SU-DHL-6 (cell line): ENCODE results near the gene SMIM38.

Experiments
- H2AFZ ChIP-seq: fragments of 200-600 bp; sonication (generic); 2 replicates; pipeline ENCODE4 v1.6.1; 2014; ENCODE audit warnings: low read depth, mild to moderate bottlenecking, moderate library complexity, mixed read lengths, antibody characterized with exemption, low read length; ENCODE audit not compliant: severe bottlenecking
- H3F3A ChIP-seq: fragments of 200-600 bp; shearing (Covaris generic); 2 replicates; pipeline ENCODE4 v1.6.0; 2016; ENCODE audit warnings: antibody characterized with exemption, mild to moderate bottlenecking; ENCODE audit not compliant: insufficient read depth
- H3K27ac ChIP-seq: fragments of 200-600 bp; sonication (generic); 2 replicates; pipeline ENCODE4 v1.5.1; 2016; ENCODE audit warnings: low read depth, mild to moderate bottlenecking, low read length, moderate library complexity, mixed read lengths
- H3K27me3 ChIP-seq: fragments of 200-600 bp; sonication (generic), shearing (Covaris generic); 2 replicates; pipeline ENCODE4 v1.6.0; 2014; ENCODE audit warnings: mild to moderate bottlenecking, low read length
- H3K36me3 ChIP-seq: fragments of 200-600 bp; sonication (generic); 2 replicates; pipeline ENCODE4 v1.6.1; 2014; ENCODE audit warnings: mild to moderate bottlenecking, low read length, mixed read lengths
- H3K4me2 ChIP-seq: fragments of 300-600, 200-600 bp; shearing (Covaris generic), sonication (generic); 2 replicates; pipeline ENCODE4 v1.6.0; 2014; ENCODE audit warnings: low read length, low read depth, mild to moderate bottlenecking; ENCODE audit not compliant: poor library complexity, severe bottlenecking
- H3K4me3 ChIP-seq: fragments of 200-600 bp; sonication (generic); 2 replicates; pipeline ENCODE4 v1.5.1; 2014; ENCODE audit warnings: antibody characterized with exemption, low read length, mild to moderate bottlenecking, mixed read lengths; ENCODE audit not compliant: insufficient read depth, poor library complexity, severe bottlenecking
- H3K79me2 ChIP-seq: fragments of 200-600 bp; sonication (generic); 2 replicates; pipeline ENCODE4 v1.6.1; 2014; ENCODE audit warnings: mild to moderate bottlenecking, low read length, moderate library complexity; ENCODE audit not compliant: insufficient read depth
- H3K9ac ChIP-seq: fragments of 200-600 bp; sonication (generic); 2 replicates; pipeline ENCODE4 v1.7.0; 2014; ENCODE audit warnings: mild to moderate bottlenecking, low read length
- H3K9me2 ChIP-seq: fragments of 200-600 bp; sonication (generic); replicated peaks from 2 replicates; pipeline ENCODE4 v1.6.1; 2014; ENCODE audit warnings: low read length; ENCODE audit not compliant: insufficient read depth
- H3K9me3 ChIP-seq: fragments of 200-600 bp; sonication (generic); 2 replicates; pipeline ENCODE4 v1.6.1; 2014; ENCODE audit warnings: low read length, mixed read lengths; ENCODE audit not compliant: insufficient read depth
- H4K20me1 ChIP-seq: fragments of 200-600 bp; sonication (generic); 2 replicates; pipeline ENCODE4 v1.6.1; 2014; ENCODE audit warnings: low read depth, mild to moderate bottlenecking, antibody characterized with exemption, low read length, moderate library complexity, mixed read lengths
- EZH2phosphoT487 ChIP-seq: fragments of 200-600 bp; sonication (generic), shearing (Covaris generic); conservative IDR thresholded peaks from 2 replicates; pipeline ENCODE4 v1.6.1; 2018; ENCODE audit warnings: mild to moderate bottlenecking, antibody characterized with exemption, low read length, moderate library complexity, mixed read lengths
- TF ChIP-seq, protein P1 (sequence below): fragments of 200-600 bp; sonication (generic); IDR thresholded peaks from one replicate; pipeline ENCODE4 v1.5.1; 2017; ENCODE audit warnings: antibody characterized with exemption, mild to moderate bottlenecking, low read length, moderate library complexity; ENCODE audit not compliant: insufficient read depth, poor library complexity, severe bottlenecking

The SMIM38 gene

GRCh38 chr11:69203381-69203780 is 47.6 kb downstream of the SMIM38 start:
- Histone ChIP-seq H3F3A (no peaks in the 10 kb centered on the region), H3K36me3 (no peaks in the 10 kb centered on the region), H3K9me2 (no peaks in the 10 kb centered on the region), H4K20me1 (no peaks in the 10 kb centered on the region), H3K9me3 (no peaks in the 10 kb centered on the region), H3K9ac (no peak overlapping the region), H3K27me3 (no peaks in the 10 kb centered on the region), H2AFZ (no peak overlapping the region), H3K27ac (no peak overlapping the region), H3K79me2 (no peaks in the 10 kb centered on the region), H3K4me3 (no peak overlapping the region), H3K4me2 (no peak overlapping the region)
- TF ChIP-seq EZH2phosphoT487: no peak
- TF ChIP-seq, protein P1, sequence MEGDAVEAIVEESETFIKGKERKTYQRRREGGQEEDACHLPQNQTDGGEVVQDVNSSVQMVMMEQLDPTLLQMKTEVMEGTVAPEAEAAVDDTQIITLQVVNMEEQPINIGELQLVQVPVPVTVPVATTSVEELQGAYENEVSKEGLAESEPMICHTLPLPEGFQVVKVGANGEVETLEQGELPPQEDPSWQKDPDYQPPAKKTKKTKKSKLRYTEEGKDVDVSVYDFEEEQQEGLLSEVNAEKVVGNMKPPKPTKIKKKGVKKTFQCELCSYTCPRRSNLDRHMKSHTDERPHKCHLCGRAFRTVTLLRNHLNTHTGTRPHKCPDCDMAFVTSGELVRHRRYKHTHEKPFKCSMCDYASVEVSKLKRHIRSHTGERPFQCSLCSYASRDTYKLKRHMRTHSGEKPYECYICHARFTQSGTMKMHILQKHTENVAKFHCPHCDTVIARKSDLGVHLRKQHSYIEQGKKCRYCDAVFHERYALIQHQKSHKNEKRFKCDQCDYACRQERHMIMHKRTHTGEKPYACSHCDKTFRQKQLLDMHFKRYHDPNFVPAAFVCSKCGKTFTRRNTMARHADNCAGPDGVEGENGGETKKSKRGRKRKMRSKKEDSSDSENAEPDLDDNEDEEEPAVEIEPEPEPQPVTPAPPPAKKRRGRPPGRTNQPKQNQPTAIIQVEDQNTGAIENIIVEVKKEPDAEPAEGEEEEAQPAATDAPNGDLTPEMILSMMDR: no peak

DNA sequence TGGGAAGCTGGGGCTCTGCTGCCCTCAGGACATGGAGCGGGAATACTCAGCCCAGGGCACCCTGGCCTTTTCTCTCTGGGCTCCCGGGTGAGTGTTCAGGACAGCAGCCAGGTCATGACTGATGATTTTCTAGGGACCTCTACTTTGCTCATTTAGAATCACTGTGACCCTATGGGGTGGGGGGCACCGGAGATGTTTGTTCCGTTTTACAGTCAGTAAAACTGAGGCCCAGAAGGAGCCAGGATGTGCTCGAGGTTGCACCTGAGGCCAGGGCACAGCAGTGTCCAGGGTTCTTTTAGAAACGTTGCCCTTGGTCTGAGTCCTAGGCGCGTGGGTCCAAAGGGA is 48.1 kb downstream of the SMIM38 start:
- Histone ChIP-seq H3K36me3 (no peaks in the 10 kb centered on the region), H3K27ac (no peak overlapping the region), H3K9me3 (no peaks in the 10 kb centered on the region), H3F3A (no peaks in the 10 kb centered on the region), H3K79me2 (no peaks in the 10 kb centered on the region), H3K4me2 (no peak overlapping the region), H3K4me3 (no peak overlapping the region), H3K27me3 (no peaks in the 10 kb centered on the region), H4K20me1 (no peaks in the 10 kb centered on the region), H2AFZ (no peak overlapping the region), H3K9ac (no peak overlapping the region), H3K9me2 (no peaks in the 10 kb centered on the region)
- no peak for TF ChIP-seq EZH2phosphoT487
- TF ChIP-seq, protein P1: no peak

DNA sequence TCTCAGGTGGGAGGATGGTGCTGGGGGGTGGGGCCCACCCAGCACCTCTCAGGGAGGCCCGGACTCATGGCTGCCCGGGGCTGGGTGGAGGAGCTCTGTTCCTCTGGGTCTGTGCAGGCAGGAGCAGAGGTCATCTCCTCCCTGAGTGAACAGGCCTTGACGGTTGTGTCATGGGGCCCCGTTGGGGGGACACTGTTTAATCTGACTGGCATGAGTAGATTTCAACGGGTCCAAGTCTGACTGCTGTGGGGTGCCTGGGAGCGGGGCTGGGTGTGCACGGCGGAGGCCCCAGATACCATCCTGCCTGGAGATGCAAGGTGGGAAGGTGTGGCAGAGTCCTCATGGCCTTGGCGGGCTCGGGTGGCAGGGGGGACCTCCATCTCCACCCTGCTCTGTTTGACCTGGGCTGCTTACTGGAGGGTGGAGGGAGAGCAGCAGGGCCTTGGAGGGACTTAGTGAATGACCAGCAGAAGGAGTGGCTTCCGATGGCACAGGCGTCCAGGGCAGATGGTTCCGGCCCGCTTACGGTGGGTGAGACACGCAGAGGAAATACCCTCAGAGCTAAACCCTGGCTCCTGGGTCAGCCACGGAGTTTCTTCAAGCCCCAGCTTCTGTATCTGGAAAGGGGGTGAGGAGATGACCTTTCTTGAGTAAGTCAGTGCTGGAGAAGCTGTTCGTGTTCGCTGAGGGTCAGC is 48.7 kb downstream of the SMIM38 start:
- H3K36me3 ChIP-seq: no peaks in the 10 kb centered on the region
- no peak for TF ChIP-seq EZH2phosphoT487
- TF ChIP-seq, protein P1: no peak
- no peak overlapping the region for H2AFZ ChIP-seq
- no peaks in the 10 kb centered on the region for H3K27me3 ChIP-seq
- H3F3A ChIP-seq: no peaks in the 10 kb centered on the region
- H3K79me2 ChIP-seq: no peaks in the 10 kb centered on the region
- no peaks in the 10 kb centered on the region for H3K9me3 ChIP-seq
- H3K9me2 ChIP-seq: no peaks in the 10 kb centered on the region
- H3K9ac ChIP-seq: no peak overlapping the region
- H3K27ac ChIP-seq: no peak overlapping the region
- no peaks in the 10 kb centered on the region for H4K20me1 ChIP-seq
- H3K4me3 ChIP-seq: no peak overlapping the region
- no peak overlapping the region for H3K4me2 ChIP-seq
